Endothelial cell of umbilical vein (primary cell): ENCODE data around the gene SMARCAL1. TPM values are rescaled to one million over a fixed set of nuclear protein-coding genes. Genes with fewer than 3 reads are reported as not detected.

Source experiments
- BruUV-seq: library from RNA; stranded (reverse); fragments of 400-500 nt; replicated peaks from 2 replicates; lab custom pipeline; 2021; lab: Mats Ljungman, UMichigan
- CTCF ChIA-PET: fragments of 300-600, 350-600 bp; sonication (Branson Sonifier 250); formaldehyde crosslinking; loops from one replicate; lab custom pipeline; 2021; ENCODE audit warnings: antibody characterized with exemption, inconsistent platforms; lab: Charles Lee
- POLR2A ChIA-PET: fragments of 300-600, 350-600 bp; sonication (Branson Sonifier 250); formaldehyde crosslinking; loops from one replicate; lab custom pipeline; 2021; ENCODE audit warnings: antibody characterized with exemption, inconsistent platforms; lab: Charles Lee
- DNase-seq: peaks from one replicate; pipeline ENCODE4 v3.0.0-alpha.2; 2011; ENCODE audit warnings: low read depth, low spot score
- FAIRE-seq: peaks from 2 replicates; lab custom pipeline; 2011; peaks lifted over from hg19 to GRCh38; lab: Jason Lieb, UNC
- H2AFZ ChIP-seq: 2 replicates; pipeline ENCODE4 v1.6.0; 2012; ENCODE audit warnings: low read depth, low read length, control low read depth, inconsistent platforms
- H3K27ac ChIP-seq: 2 replicates; pipeline ENCODE4 v1.5.1; 2011; ENCODE audit warnings: low read depth, mild to moderate bottlenecking, control low read depth, low read length, moderate library complexity; ENCODE audit not compliant: insufficient read depth
- H3K27me3 ChIP-seq, 2 experiments: 2 replicates each; pipeline versions ENCODE4 v1.6.0 to v1.6.1; 2011; ENCODE audit warnings: low read length in 2 of 2, mixed read lengths in 1 of 2; ENCODE audit not compliant: control insufficient read depth in 2 of 2, insufficient read depth in 2 of 2
- H3K36me3 ChIP-seq, 2 experiments: 2 replicates in 1 of 2; 3 replicates in 1 of 2; pipeline ENCODE4 v1.5.1; 2011; ENCODE audit warnings: low read length in 2 of 2, mild to moderate bottlenecking in 1 of 2, moderate library complexity in 1 of 2; ENCODE audit not compliant: control insufficient read depth in 2 of 2, insufficient read depth in 2 of 2; ENCODE audit errors: extremely low read depth in 1 of 2
- H3K4me1 ChIP-seq: 3 replicates; pipeline ENCODE4 v1.5.1; 2011; ENCODE audit warnings: mild to moderate bottlenecking, low read length; ENCODE audit not compliant: control insufficient read depth, insufficient read depth; ENCODE audit errors: extremely low read depth
- H3K4me2 ChIP-seq: 2 replicates; pipeline ENCODE4 v1.6.1; 2011; ENCODE audit warnings: low read length, control low read depth, mixed read lengths; ENCODE audit not compliant: insufficient read depth
- H3K4me3 ChIP-seq, 3 experiments: fragments of 200-600 bp in 1 of 3; sonication (generic), shearing (Covaris generic) in 1 of 3; replicated peaks in 1 of 3; 2 replicates each; pipeline ENCODE4 v1.5.1; 2011 to 2016; ENCODE audit warnings: control low read depth in 3 of 3, low read length in 3 of 3, mild to moderate bottlenecking in 2 of 3, inconsistent platforms in 1 of 3, low read depth in 1 of 3, moderate library complexity in 1 of 3; ENCODE audit not compliant: insufficient read depth in 1 of 3
- H3K79me2 ChIP-seq: 2 replicates; pipeline ENCODE4 v1.6.0; 2012; ENCODE audit warnings: low read length, inconsistent platforms; ENCODE audit not compliant: control insufficient read depth, insufficient read depth
- H3K9ac ChIP-seq: replicated peaks from 2 replicates; pipeline ENCODE3; 2011; ENCODE audit warnings: low read length, control low read depth; ENCODE audit not compliant: insufficient read depth; ENCODE audit errors: extremely low read depth
- H3K9me1 ChIP-seq: replicated peaks from 3 replicates; pipeline ENCODE4 v1.6.0; 2011; ENCODE audit warnings: mild to moderate bottlenecking, low read length; ENCODE audit not compliant: control insufficient read depth, insufficient read depth; ENCODE audit errors: extremely low read depth
- H3K9me3 ChIP-seq: replicated peaks from 2 replicates; pipeline ENCODE4 v1.5.1; 2012; ENCODE audit warnings: low read length, inconsistent platforms; ENCODE audit not compliant: control insufficient read depth, insufficient read depth
- H4K20me1 ChIP-seq: replicated peaks from 2 replicates; pipeline ENCODE3; 2011; ENCODE audit warnings: mild to moderate bottlenecking, low read length; ENCODE audit not compliant: control insufficient read depth, insufficient read depth; ENCODE audit errors: extremely low read depth
- CTCF ChIP-seq, 2 donors: IDR thresholded peaks; 1 replicate in 1 of 2; 2 replicates in 1 of 2; pipeline ENCODE4 v1.5.1; 2011; ENCODE audit warnings: low read length in 2 of 2, mild to moderate bottlenecking in 2 of 2, moderate library complexity in 2 of 2, control low read depth in 1 of 2, inconsistent platforms in 1 of 2, low read depth in 1 of 2; ENCODE audit not compliant: insufficient read depth in 1 of 2; ENCODE audit errors: extremely low read depth in 1 of 2
- FOS ChIP-seq: IDR thresholded peaks from 2 replicates; pipeline ENCODE4 v1.6.1; 2011; ENCODE audit warnings: mild to moderate bottlenecking, low read length, moderate library complexity, borderline replicate concordance; ENCODE audit not compliant: insufficient read depth
- GATA2 ChIP-seq: IDR thresholded peaks from 2 replicates; pipeline ENCODE4 v1.7.0; 2011; ENCODE audit warnings: low read depth, mild to moderate bottlenecking, moderate library complexity, mixed read lengths, low read length; ENCODE audit not compliant: insufficient read length, insufficient read depth
- JUN ChIP-seq: IDR thresholded peaks from 2 replicates; pipeline ENCODE4 v1.6.1; 2011; ENCODE audit warnings: borderline replicate concordance, low read depth; ENCODE audit not compliant: insufficient read length, insufficient read depth
- MAX ChIP-seq: IDR thresholded peaks from 2 replicates; pipeline ENCODE4 v1.6.1; 2011; ENCODE audit not compliant: insufficient read depth, insufficient read length
- MYC ChIP-seq: IDR thresholded peaks from one replicate; pipeline ENCODE4 v1.6.1; 2011; ENCODE audit warnings: mild to moderate bottlenecking, low read depth, low read length
- POLR2A ChIP-seq: IDR thresholded peaks from 2 replicates; pipeline ENCODE4 v1.6.1; 2012; ENCODE audit warnings: low read depth, mild to moderate bottlenecking, control low read depth, low read length
- POLR2AphosphoS5 ChIP-seq: IDR thresholded peaks from 2 replicates; pipeline ENCODE4 v1.6.1; 2012; ENCODE audit warnings: low read depth, mild to moderate bottlenecking, control low read depth, low read length, moderate library complexity; ENCODE audit not compliant: insufficient read depth
- dilution Hi-C: fragments of 300-500 bp; cut with MboI; formaldehyde crosslinking; loops from one replicate; pipeline ENCODE4 v1.15.0; 2019; ENCODE audit warnings: low sequenced_read_pairs; ENCODE audit not compliant: extremely low pct_ligation_motif_present
- intact Hi-C: fragments of 100-400 bp; cut with micrococcal nuclease; formaldehyde crosslinking; loops from one replicate; pipeline ENCODE4 v1.10.0; 2022
- polyA plus RNA-seq, 4 experiments: library from polyadenylated mRNA; depleted of rRNA in 3 of 4; stranded (reverse) in 3 of 4; unstranded in 1 of 4; fragments of >200 nt; gene quantifications; 2 replicates each; pipeline versions ENCODE4 v1.2.1 to v1.2.3, GENCODE V29; 2011 to 2012; ENCODE audit warnings: missing spikeins in 1 of 4
- total RNA-seq: library from RNA; stranded (reverse); gene quantifications from 2 replicates; pipeline ENCODE4 v1.2.3, GENCODE V29; 2021

The SMARCAL1 gene
- total and polyA plus RNA-seq, 2 donors (not counting 3 experiments of a cell fraction or from before 2014, with no cell fraction given): 25.4 to 30.7 TPM

GRCh38 chr2:216499641-216500218 lies 87.4 kb downstream of the SMARCAL1 start:
- no peaks in the 10 kb centered on the region for H3K9me3 ChIP-seq
- H2AFZ ChIP-seq: no peak overlapping the region
- intact Hi-C loops: loop anchor here (2.0 to 10.0 kb wide), 5 partner anchors 35 to 387 kb away; no protein-coding TSS in a partner anchor
- peaks cover 40% of the 10 kb centered on the region for H3K4me1 ChIP-seq
- dilution Hi-C loops: no loop called here
- POLR2A ChIA-PET: no interaction called here
- DNase-seq (no peak), FAIRE-seq (no peak)
- H4K20me1 ChIP-seq: no peaks in the 10 kb centered on the region
- peak overlapping the region; percentile 81 for H3K27ac ChIP-seq
- H3K9me1 ChIP-seq: no peaks in the 10 kb centered on the region
- H3K27me3 ChIP-seq: no peaks in the 10 kb centered on the region
- H3K9ac ChIP-seq: peak overlapping the region; percentile 99
- H3K79me2 ChIP-seq: peaks cover 52% of the 10 kb centered on the region
- no peak for TF ChIP-seq POLR2A
- no peak for TF ChIP-seq POLR2AphosphoS5
- TF ChIP-seq JUN: no peak
- no peak for TF ChIP-seq MAX
- TF ChIP-seq GATA2: no peak
- no peak for TF ChIP-seq MYC
- no peak for TF ChIP-seq CTCF (IDR thresholded peaks at IDR 0.05; ENCODE audit: extremely low read depth in 1 of 2, insufficient read depth in 1 of 2, low read depth in 1 of 2, low read length in 2 of 2)
- no peak for TF ChIP-seq FOS
- peaks cover 29 to 33% of the 10 kb centered on the region in 2 experiments for H3K36me3 ChIP-seq
- CTCF ChIA-PET: no interaction called here
- peak overlapping the region; percentile 85 to 99 (median 99) for H3K4me3 ChIP-seq
- H3K4me2 ChIP-seq: peak overlapping the region; percentile 94
- no TSS peak for BruUV-seq
